K562 (cell line): ENCODE data around the gene TRAF3. TPM values are rescaled to one million over a fixed set of nuclear protein-coding genes. Genes with fewer than 3 reads are reported as not detected.
A peak's percentile ranks its signal among the peaks of the same experiment; 100 is the strongest.

Source experiments
- ATAC-seq: fragments of 200-7000 bp; cut with Tn5 transposase; 3 replicates; pipeline ENCODE4 v1.9.1; 2020; ENCODE audit warnings: moderate library complexity
- BruUV-seq: library from RNA; stranded (reverse); fragments of 400-500 nt; replicated peaks from 2 replicates; lab custom pipeline; 2021; lab: Mats Ljungman, UMichigan
- CTCF ChIA-PET: fragments of 300-600 bp; formaldehyde crosslinking; extraction: SDS; loops from one replicate; lab custom pipeline; 2021; ENCODE audit warnings: low intra/inter-chr PET ratio; lab: Yijun Ruan, JAX
- POLR2A ChIA-PET: fragments of 300-600, 350-650 bp; sonication (Branson Sonifier 250); formaldehyde crosslinking; extraction: SDS; loops from one replicate; lab custom pipeline; 2021; ENCODE audit warnings: antibody characterized with exemption, inconsistent platforms; lab: Yijun Ruan, JAX
- DNase-seq, 4 experiments: peaks; one replicate each; pipeline versions ENCODE4 v3.0.0 to v3.0.0-alpha.2; 2011 to 2018; ENCODE audit warnings: low spot score in 3 of 4, mixed read lengths in 3 of 4; ENCODE audit errors: extremely low read depth in 1 of 4
- FAIRE-seq: peaks from 2 replicates; lab custom pipeline; 2011; peaks lifted over from hg19 to GRCh38; lab: Jason Lieb, UNC
- H2AFZ ChIP-seq: 2 replicates; pipeline ENCODE4 v1.6.0; 2011; ENCODE audit warnings: low read depth, low read length, control low read depth, inconsistent platforms
- H3K27ac ChIP-seq: fragments of 200-600 bp; 3 replicates; pipeline ENCODE4 v1.8.0; 2011; ENCODE audit warnings: low read depth, mild to moderate bottlenecking, control low read depth, inconsistent platforms, low read length, moderate library complexity, mixed read lengths; ENCODE audit errors: extremely low read depth
- H3K27me3 ChIP-seq, 2 experiments: fragments of 300-600 bp in 1 of 2; 2 replicates in 1 of 2; 3 replicates in 1 of 2; pipeline versions ENCODE4 v1.6.0 to v1.8.0; 2011; ENCODE audit warnings: inconsistent platforms in 2 of 2, low read length in 2 of 2, mild to moderate bottlenecking in 1 of 2, mixed read lengths in 1 of 2, moderate library complexity in 1 of 2; ENCODE audit not compliant: control insufficient read depth in 2 of 2, insufficient read depth in 2 of 2
- H3K36me3 ChIP-seq: fragments of 300-600 bp; 3 replicates; pipeline ENCODE4 v1.8.0; 2011; ENCODE audit warnings: mild to moderate bottlenecking, low read length, inconsistent platforms; ENCODE audit not compliant: control insufficient read depth, insufficient read depth
- H3K4me1 ChIP-seq, 2 experiments: fragments of 200-600 bp in 1 of 2; replicated peaks in 1 of 2; 2 replicates in 1 of 2; 3 replicates in 1 of 2; pipeline versions ENCODE4 v1.5.1 to v1.8.0; 2011; ENCODE audit warnings: inconsistent platforms in 2 of 2, low read length in 2 of 2, mild to moderate bottlenecking in 1 of 2, mixed read lengths in 1 of 2, moderate library complexity in 1 of 2; ENCODE audit not compliant: control insufficient read depth in 2 of 2, insufficient read depth in 2 of 2
- H3K4me2 ChIP-seq: 2 replicates; pipeline ENCODE4 v1.6.1; 2011; ENCODE audit warnings: low read length, control low read depth, inconsistent platforms, mixed read lengths; ENCODE audit not compliant: insufficient read depth
- H3K4me3 ChIP-seq: fragments of 200-600 bp; sonication (generic), shearing (Covaris generic); 2 replicates; pipeline ENCODE4 v1.5.1; 2016; ENCODE audit warnings: control low read depth, inconsistent platforms
- H3K79me2 ChIP-seq: fragments of 200-600 bp; 3 replicates; pipeline ENCODE4 v1.8.0; 2011; ENCODE audit warnings: low read length, inconsistent platforms; ENCODE audit not compliant: control insufficient read depth, insufficient read depth
- H3K9ac ChIP-seq, 2 experiments: 2 replicates each; pipeline versions ENCODE4 v1.6.0 to v1.6.1; 2011; ENCODE audit warnings: low read depth in 2 of 2, low read length in 2 of 2, control low read depth in 1 of 2, inconsistent platforms in 1 of 2, mild to moderate bottlenecking in 1 of 2, mixed read lengths in 1 of 2; ENCODE audit not compliant: insufficient read depth in 1 of 2
- H3K9me1 ChIP-seq: one replicate; pipeline ENCODE4 v1.6.0; 2011; ENCODE audit warnings: inconsistent platforms, mild to moderate bottlenecking, low read length, moderate library complexity; ENCODE audit not compliant: control insufficient read depth, insufficient read depth
- H3K9me3 ChIP-seq: replicated peaks from 2 replicates; pipeline ENCODE4 v1.5.1; 2011; ENCODE audit warnings: low read depth, low read length, inconsistent platforms; ENCODE audit not compliant: control insufficient read depth, insufficient read depth
- H4K20me1 ChIP-seq: replicated peaks from 2 replicates; pipeline ENCODE4 v1.6.1; 2011; ENCODE audit warnings: low read length, inconsistent platforms, mixed read lengths; ENCODE audit not compliant: control insufficient read depth, insufficient read depth
- KDM2B ChIP-seq: fragments of 250-450 bp; sonication (Bioruptor Pico); IDR thresholded peaks from 2 replicates; pipeline ENCODE4 v1.8.0; 2021; ENCODE audit warnings: mild to moderate bottlenecking, moderate library complexity
- KLF1 ChIP-seq: fragments of 450-650 bp; IDR thresholded peaks from 2 replicates; pipeline ENCODE4 v1.6.1; 2016; ENCODE audit warnings: missing genetic modification characterization, missing compliant biosample characterization
- NFE2L1 ChIP-seq: fragments of 450-650 bp; IDR thresholded peaks from 2 replicates; pipeline ENCODE4 v1.6.1; 2016; ENCODE audit warnings: missing genetic modification characterization, low read depth, mild to moderate bottlenecking, missing compliant biosample characterization, moderate library complexity, borderline replicate concordance
- NFRKB ChIP-seq: fragments of 450-650 bp; IDR thresholded peaks from 2 replicates; pipeline ENCODE4 v1.6.1; 2016; ENCODE audit warnings: low read depth
- SIN3A ChIP-seq, 2 experiments: fragments of 150-350 bp in 1 of 2; IDR thresholded peaks; 2 replicates each; pipeline ENCODE4 v1.6.1; 2011 to 2016; ENCODE audit warnings: borderline replicate concordance in 2 of 2, low read depth in 2 of 2, low read length in 2 of 2, mild to moderate bottlenecking in 2 of 2, moderate library complexity in 2 of 2; ENCODE audit not compliant: control insufficient read depth in 1 of 2
- WGBS: fragments of 100-300 bp; shearing (Covaris generic); methylation state at CpG from one replicate; pipeline ENCODE4 v1.1.6; 2016; ENCODE audit warnings: low coverage, mixed read lengths; ENCODE audit not compliant: insufficient coverage; ENCODE audit errors: missing lambda C conversion rate; 5-methylcytosine and 5-hydroxymethylcytosine counted together
- in situ Hi-C: fragments of 300-500 bp; cut with MboI; formaldehyde crosslinking; loops from 4 replicates; pipeline ENCODE4 v1.15.0; 2018; ENCODE audit warnings: inconsistent platforms, mixed read lengths
- intact Hi-C: fragments of 100-400 bp; cut with micrococcal nuclease; formaldehyde crosslinking; loops from 2 replicates; pipeline ENCODE4 v1.14.2; 2022
- polyA plus RNA-seq, 8 experiments: library from polyadenylated mRNA; depleted of rRNA in 4 of 8; stranded (reverse) in 5 of 8; unstranded in 3 of 8; fragments of >200 nt; fragmentation: Nextera tagmentation in 2 of 8; fragmentation: Illumina TruSeq in 1 of 8; extraction: Ambion mirVana in 2 of 8; extraction: Trizol in 1 of 8; gene quantifications; 2 replicates each; pipeline versions ENCODE4 v1.2.1 to v1.2.3, GENCODE V29; 2011 to 2014; ENCODE audit warnings: inconsistent platforms in 1 of 8, missing spikeins in 1 of 8
- total RNA-seq, 7 experiments: library from RNA; depleted of rRNA in 6 of 7; stranded (reverse); fragments of >200 nt in 6 of 7; fragmentation: Illumina TruSeq in 2 of 7; extraction: Trizol in 2 of 7; gene quantifications; 2 replicates each; pipeline versions ENCODE4 v1.2.1 to v1.2.3, GENCODE V29; 2011 to 2021; ENCODE audit warnings: low replicate concordance in 1 of 7
- TF ChIP-seq, protein P1 (sequence below): sonication (generic); formaldehyde crosslinking; IDR thresholded peaks from 2 replicates; pipeline ENCODE4 v1.8.0; 2023; ENCODE audit warnings: missing genetic modification reagents, mild to moderate bottlenecking, borderline replicate concordance
- TF ChIP-seq, protein P2 (sequence below): sonication (generic); IDR thresholded peaks from 2 replicates; pipeline ENCODE4 v1.6.1; 2016

TRAF3 gene
- total and polyA plus RNA-seq, 9 of the 15 experiments (the other 6 are each of a cell fraction or from before 2014, with no cell fraction given), result 0.52 to 21.3 (median 9.9) TPM

DNA sequence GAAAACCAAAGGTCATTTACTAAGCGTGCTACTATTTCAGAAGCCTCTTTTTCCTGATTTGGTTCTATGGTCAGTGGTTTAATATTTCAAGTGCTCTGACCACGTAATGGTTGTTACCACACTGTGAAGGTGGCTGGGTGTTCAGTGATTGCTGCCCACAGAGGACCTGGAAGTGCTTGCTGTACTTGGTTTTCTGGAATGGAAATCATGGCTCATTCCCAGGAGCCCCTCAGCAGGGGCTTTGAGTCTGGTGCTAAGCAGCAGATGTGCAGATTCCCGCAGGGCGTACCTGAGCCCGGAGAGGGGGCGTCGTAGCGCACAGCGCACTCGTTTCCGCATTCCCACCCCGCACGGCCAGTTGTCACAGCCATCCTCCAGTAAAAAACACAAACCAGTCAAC, 50.5 kb downstream of the TRAF3 start:
- no peaks in the 10 kb centered on the region for H3K27me3 ChIP-seq
- H3K4me3 ChIP-seq, result peak overlapping the region; percentile 17
- 10% methylated on average over 6 of the region's 13 CpGs for WGBS
- no peaks in the 10 kb centered on the region for H3K9me1 ChIP-seq
- peak overlapping the region; percentile 59 for H3K4me2 ChIP-seq
- ATAC-seq, result peak; percentile 63
- CTCF ChIA-PET, result no interaction called here
- peak; percentile 6 for FAIRE-seq
- peaks cover 11% of the 10 kb centered on the region; the same call in 2 of the 3 replicates for H3K36me3 ChIP-seq
- BruUV-seq, result no TSS peak
- intact Hi-C loops, result no loop called here
- H2AFZ ChIP-seq, result peak overlapping the region; percentile 41; the same call in 1 of the 2 replicates
- TF ChIP-seq SIN3A (IDR thresholded peaks at IDR 0.05; ENCODE audit: borderline replicate concordance in 2 of 2, control insufficient read depth in 1 of 2, low read depth in 2 of 2, low read length in 2 of 2) (peak in 1 of 2 experiments; percentile 12; a peak in 1 of 4 replicates), KLF1 (tag) (no peak)
- TF ChIP-seq, all 486 proteins: peak for 1
- peak overlapping the region; percentile 27 to 86 for H3K9ac ChIP-seq
- peaks cover 7 to 23% of the 10 kb centered on the region in 2 experiments; a peak in 3 of 5 replicates for H3K4me1 ChIP-seq
- POLR2A ChIA-PET, result no interaction called here
- no peak for DNase-seq
- no peaks in the 10 kb centered on the region for H3K9me3 ChIP-seq
- peak overlapping the region; percentile 51; the same call in 1 of the 3 replicates for H3K27ac ChIP-seq
- in situ Hi-C loops, result no loop called here
- no peaks in the 10 kb centered on the region for H4K20me1 ChIP-seq
- H3K79me2 ChIP-seq, result peaks cover 47% of the 10 kb centered on the region

DNA sequence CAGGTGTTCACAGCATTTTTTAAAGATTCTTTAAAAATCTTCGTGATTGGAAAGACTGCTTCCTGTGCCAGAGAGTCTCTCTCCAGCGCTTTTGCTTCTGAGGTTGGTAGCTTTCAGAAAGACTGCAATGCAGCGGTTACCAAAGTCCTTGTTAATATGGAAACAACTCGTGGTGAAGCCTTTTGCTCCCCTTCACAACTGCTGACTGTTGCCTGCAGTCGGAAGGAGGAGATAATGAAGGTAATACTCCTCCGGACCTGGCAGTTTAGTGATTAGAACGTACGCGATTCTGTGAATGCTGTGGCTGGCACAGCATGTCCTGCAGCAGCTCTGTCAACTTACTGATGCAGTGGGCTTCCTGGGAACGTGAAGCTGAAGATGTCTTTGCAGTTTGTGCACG, 50.9 kb downstream of the TRAF3 start:
- peak; percentile 87 for ATAC-seq
- WGBS, result 0% methylated on average over 11 of the region's 11 CpGs
- peaks cover 15% of the 10 kb centered on the region; the same call in 2 of the 3 replicates for H3K36me3 ChIP-seq
- intact Hi-C loops (no loop called here), in situ Hi-C loops (no loop called here)
- H3K27me3 ChIP-seq, result no peaks in the 10 kb centered on the region
- ChIA-PET CTCF (no interaction called here), POLR2A (interaction anchor here (1.6 to 2.0 kb wide), 2 partner anchors 10 to 43 kb away, joined by 4 to 5 read pairs; no protein-coding TSS in a partner anchor)
- peak overlapping the region; percentile 27 to 86 for H3K9ac ChIP-seq
- peaks cover 47% of the 10 kb centered on the region for H3K79me2 ChIP-seq
- BruUV-seq, result no TSS peak
- peak overlapping the region; percentile 59 for H3K4me2 ChIP-seq
- H3K9me1 ChIP-seq, result no peaks in the 10 kb centered on the region
- H3K4me3 ChIP-seq, result peak overlapping the region; percentile 17
- H2AFZ ChIP-seq, result peak overlapping the region; percentile 41; the same call in 1 of the 2 replicates
- DNase-seq, result peak in 2 of 4 experiments; percentile 51 to 68
- peak; percentile 91 for FAIRE-seq
- no peaks in the 10 kb centered on the region for H4K20me1 ChIP-seq
- H3K4me1 ChIP-seq, result peaks cover 7 to 23% of the 10 kb centered on the region in 2 experiments; a peak in 3 of 5 replicates
- peak overlapping the region; percentile 51; the same call in 1 of the 3 replicates for H3K27ac ChIP-seq
- H3K9me3 ChIP-seq, result no peaks in the 10 kb centered on the region
- TF ChIP-seq NFE2L1 (tag) (no peak), NFRKB (no peak), KDM2B (CRISPR knock-in tag) (no peak)
- TF ChIP-seq, protein P1, sequence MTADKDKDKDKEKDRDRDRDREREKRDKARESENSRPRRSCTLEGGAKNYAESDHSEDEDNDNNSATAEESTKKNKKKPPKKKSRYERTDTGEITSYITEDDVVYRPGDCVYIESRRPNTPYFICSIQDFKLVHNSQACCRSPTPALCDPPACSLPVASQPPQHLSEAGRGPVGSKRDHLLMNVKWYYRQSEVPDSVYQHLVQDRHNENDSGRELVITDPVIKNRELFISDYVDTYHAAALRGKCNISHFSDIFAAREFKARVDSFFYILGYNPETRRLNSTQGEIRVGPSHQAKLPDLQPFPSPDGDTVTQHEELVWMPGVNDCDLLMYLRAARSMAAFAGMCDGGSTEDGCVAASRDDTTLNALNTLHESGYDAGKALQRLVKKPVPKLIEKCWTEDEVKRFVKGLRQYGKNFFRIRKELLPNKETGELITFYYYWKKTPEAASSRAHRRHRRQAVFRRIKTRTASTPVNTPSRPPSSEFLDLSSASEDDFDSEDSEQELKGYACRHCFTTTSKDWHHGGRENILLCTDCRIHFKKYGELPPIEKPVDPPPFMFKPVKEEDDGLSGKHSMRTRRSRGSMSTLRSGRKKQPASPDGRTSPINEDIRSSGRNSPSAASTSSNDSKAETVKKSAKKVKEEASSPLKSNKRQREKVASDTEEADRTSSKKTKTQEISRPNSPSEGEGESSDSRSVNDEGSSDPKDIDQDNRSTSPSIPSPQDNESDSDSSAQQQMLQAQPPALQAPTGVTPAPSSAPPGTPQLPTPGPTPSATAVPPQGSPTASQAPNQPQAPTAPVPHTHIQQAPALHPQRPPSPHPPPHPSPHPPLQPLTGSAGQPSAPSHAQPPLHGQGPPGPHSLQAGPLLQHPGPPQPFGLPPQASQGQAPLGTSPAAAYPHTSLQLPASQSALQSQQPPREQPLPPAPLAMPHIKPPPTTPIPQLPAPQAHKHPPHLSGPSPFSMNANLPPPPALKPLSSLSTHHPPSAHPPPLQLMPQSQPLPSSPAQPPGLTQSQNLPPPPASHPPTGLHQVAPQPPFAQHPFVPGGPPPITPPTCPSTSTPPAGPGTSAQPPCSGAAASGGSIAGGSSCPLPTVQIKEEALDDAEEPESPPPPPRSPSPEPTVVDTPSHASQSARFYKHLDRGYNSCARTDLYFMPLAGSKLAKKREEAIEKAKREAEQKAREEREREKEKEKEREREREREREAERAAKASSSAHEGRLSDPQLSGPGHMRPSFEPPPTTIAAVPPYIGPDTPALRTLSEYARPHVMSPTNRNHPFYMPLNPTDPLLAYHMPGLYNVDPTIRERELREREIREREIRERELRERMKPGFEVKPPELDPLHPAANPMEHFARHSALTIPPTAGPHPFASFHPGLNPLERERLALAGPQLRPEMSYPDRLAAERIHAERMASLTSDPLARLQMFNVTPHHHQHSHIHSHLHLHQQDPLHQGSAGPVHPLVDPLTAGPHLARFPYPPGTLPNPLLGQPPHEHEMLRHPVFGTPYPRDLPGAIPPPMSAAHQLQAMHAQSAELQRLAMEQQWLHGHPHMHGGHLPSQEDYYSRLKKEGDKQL (CRISPR knock-in tag), result no peak
- TF ChIP-seq, protein P2, sequence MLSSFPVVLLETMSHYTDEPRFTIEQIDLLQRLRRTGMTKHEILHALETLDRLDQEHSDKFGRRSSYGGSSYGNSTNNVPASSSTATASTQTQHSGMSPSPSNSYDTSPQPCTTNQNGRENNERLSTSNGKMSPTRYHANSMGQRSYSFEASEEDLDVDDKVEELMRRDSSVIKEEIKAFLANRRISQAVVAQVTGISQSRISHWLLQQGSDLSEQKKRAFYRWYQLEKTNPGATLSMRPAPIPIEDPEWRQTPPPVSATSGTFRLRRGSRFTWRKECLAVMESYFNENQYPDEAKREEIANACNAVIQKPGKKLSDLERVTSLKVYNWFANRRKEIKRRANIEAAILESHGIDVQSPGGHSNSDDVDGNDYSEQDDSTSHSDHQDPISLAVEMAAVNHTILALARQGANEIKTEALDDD, result 0 out of 2 replicates have a peak, but pooled peaks have one; percentile 50
